DMS53 treated with DMSO at 0.1 percent for 48 hours (cell line): ENCODE results near the gene ROMO1.
"Not testable (repeated sequence)": the region's sequence is repeated elsewhere in the genome, so short reads cannot be mapped to it uniquely, and the experiment has no call there.

Experiments
- DNase-seq: peaks from one replicate; lab custom pipeline; 2025; ENCODE audit not compliant: unreplicated experiment; lab: John Stamatoyannopoulos, UW

The ROMO1 gene

DNA sequence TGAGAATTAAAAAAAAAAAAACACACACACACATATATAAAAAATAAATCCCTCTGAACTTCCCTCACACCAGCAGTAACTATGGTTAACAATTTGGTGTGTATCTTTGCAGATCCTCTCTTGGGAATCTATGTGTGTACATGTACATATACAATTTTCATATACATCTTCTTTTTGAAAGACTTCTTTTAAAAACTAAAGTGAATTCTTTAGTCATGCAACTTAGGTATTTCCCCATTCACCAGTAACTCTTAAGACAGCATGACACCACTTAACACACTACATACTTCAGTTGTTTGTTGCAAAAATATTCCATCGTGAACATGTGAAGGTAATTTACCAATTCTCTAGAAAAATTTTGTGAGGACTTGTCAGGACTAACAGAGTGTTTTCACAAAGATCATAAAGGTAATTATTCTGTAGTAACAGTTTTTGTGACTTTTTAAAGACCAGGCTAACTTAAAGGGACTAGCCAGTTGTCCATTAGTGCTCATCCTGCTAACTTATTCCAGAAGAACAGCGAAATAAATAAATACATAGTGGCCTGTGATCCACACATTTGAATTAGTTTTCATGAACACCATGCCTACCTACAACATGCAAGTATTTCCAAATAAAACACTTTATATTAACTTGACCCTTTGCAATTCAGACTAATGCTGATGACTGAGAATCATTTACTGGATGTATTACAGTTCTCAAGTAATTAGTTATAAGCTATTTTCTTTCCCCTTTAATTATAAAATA lies 30.8 kb downstream of the ROMO1 start:
- no peak for DNase-seq

DNA sequence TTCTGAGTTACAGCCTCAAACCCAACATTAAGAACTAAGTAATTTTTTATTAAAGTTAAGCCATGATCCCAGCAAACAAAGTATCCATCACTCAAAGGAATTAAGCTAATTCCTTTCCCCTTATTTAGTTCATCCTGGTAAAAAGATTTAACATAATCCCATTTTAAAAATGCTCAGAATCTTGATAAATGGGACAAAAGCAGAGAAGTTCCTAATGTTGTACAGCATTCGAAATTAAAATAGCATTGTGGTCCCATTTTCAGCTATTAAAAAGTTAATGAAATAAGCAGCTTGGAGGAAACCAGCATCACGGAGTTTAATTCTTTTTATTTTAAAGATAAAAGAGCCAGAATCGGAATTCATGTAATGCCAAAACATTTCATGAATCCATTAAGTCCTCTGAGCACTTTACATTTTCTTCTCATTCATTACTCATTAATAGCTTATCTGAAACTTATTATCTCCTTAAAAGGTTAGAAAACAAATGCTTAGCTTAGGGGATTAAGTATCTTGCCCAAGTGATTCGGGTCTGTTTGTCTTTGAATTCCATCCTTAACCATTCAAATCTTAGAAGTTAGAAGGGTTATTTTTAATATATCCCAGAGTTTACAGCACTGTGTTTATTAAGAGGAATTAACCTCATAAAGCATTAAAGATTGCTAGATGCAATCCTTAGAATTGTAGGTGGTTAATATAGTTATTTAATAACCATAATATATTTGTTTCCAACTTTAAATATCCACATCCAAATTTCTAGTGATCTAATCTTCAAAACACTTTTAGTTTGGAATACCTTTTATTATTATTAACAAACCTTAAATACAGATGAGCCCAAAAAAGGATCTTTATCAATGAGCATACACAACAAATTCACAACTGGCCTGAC lies 31.6 kb downstream of the ROMO1 start:
- no peak for DNase-seq

GRCh38 chr20:35731469-35731788 lies 32.2 kb downstream of the ROMO1 start:
- no peak for DNase-seq

- no peak for DNase-seq
Observed at GRCh38 chr20:35731862-35732643, 32.8 kb downstream of the ROMO1 start.

DNA sequence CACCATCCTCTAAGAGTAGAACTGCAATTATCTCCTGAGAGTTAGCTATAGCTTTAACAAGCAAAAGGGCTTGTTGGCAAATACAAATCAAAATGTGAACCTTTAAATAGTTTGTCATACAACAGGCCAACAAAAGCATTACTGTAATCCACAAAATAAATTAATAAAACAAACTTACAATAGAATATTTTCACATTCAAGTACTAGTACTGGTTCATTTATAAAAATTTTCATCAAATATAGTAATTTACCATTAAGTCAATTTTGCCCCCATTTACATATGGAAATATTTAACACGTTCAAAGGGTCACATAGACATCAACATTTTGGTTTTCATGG lies 33.4 kb downstream of the ROMO1 start:
- no peak for DNase-seq

DNA sequence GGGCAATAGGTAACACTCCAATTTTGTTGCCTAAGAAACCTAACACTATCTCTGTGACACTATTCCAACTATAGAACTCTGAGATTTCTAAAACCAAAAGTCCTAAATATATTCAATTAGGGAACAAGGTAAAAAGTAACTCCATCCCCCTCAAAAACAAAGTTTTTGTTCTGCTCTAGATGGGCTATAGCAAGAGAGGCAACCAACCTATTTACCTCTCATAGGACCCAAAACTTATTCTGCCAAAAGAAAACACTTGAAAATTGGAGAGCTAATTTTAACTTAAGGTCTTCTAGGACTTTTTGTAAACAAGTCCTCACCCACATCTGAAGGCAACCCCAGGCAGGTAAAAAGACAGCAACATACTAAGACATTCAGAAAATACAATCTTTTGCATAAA lies 35.2 kb downstream of the ROMO1 start:
- DNase-seq = no peak

- no peak for DNase-seq
Observed at GRCh38 chr20:35734777-35735649, 35.8 kb downstream of the ROMO1 start.

DNA sequence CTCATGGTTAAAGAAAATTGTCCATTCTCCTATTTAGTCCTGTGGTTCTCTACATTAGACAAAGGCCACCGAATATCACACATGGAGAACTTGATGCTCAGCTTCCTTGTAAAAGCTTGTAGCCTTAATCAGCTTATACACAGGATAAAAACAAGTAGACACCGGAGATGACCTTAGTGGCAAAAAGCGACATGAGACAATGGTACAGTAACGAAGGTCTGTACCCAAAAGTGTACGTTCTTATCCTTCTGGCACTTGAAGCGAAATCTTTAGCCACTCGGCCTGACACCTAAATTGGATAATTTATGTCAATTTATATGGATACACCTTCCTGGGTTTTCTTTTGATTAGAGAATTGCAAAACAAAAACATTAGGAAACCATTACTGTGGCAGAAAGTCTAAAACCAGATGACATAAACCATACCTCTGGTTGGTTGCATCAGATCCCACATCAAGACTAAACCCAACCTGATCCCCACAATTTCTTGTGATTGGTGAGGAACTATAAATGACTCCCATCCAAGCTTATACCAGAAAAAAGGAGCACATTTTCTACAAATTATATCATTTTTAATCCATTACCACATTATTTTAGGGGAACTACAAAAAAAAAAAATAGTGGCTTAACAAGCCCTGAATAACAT lies 36.7 kb downstream of the ROMO1 start:
- DNase-seq = no peak

- no peak for DNase-seq
Observed at GRCh38 chr20:35737865-35738333, 38.7 kb downstream of the ROMO1 start.

DNA sequence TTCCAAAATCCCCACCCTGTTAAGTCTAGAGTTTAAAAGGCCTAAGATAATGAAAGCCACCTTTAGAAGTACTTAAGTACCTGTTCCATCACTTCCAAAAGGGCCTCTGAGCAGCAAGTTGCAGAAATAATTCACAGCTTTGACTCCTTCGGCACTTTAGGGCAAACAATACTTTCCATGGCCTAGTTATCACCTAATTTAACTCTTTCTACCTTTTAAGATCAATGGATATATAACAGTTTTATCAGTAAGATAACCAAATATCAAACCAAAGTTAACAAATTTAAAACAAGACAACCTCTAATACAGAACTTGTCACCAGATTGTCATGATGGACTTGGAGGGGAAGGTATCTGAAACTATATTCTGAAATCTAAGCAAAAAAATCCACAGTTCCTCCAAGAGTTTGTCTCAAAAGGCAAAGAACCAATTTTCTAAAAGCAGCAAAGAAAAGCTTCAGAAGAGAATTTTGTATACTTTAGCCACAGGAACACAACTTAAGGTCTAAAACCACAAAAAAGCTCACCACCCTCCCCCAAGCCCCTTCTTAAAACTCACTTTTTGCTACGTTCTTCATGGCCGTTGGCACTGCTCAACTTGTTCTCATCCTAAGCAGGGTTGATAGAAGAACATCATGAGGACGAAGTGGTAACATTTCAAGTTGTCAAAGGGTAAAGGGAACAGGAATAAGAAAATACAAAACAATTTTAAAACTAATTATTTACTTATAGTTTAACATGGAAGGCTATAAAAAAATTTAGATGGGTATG lies 39.4 kb downstream of the ROMO1 start:
- DNase-seq = no peak

- no peak for DNase-seq
Observed at GRCh38 chr20:35739294-35740163, 40.3 kb downstream of the ROMO1 start.

DNA sequence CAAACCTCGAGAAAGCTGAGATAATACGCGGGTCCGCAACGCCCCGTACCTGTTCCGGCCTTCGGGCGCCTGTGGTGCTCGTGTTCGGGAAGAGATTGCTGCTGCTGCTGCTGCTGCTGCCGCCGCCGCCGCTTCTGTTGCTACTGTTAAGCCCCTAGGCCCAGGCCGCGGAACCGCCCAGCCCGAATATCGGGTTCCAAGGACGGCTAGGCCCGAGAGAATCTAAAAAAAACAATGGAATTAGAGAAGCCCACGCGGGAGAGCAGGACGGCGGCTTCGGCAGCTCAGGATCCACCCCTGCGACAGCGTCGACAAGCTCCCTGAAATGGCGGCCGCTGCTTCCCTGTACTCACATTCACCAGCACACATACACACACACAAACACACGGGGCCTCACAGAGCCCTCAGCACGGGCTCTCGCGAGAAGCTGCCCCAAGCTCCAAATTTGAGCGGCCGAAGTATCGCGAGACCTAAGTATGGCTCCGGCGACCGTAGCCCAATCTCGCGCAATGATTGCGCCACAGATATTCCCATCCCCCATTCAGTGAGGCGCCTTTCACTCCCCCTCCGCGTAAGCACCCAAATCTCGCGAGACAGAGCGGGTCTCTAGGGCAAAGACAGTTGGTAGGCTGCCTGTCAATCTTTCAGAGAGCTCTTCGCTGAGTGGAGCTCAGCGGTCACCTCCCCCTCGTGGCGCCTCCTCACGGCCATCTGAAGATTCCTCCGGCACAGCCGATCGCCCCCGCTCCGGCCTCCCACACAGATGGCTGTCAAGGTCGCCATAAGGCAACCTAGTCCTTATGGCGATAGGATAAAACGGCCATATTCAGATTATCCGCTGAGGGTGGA lies 42.9 kb downstream of the ROMO1 start, which contains the start of gene RBM39:
TSS of gene RBM39 (minus strand) at position 369 of the 849 bp plus-strand sequence. CDS start 1,386 bp downstream, outside the sequence.
- DNase-seq = peak; percentile 99

DNA sequence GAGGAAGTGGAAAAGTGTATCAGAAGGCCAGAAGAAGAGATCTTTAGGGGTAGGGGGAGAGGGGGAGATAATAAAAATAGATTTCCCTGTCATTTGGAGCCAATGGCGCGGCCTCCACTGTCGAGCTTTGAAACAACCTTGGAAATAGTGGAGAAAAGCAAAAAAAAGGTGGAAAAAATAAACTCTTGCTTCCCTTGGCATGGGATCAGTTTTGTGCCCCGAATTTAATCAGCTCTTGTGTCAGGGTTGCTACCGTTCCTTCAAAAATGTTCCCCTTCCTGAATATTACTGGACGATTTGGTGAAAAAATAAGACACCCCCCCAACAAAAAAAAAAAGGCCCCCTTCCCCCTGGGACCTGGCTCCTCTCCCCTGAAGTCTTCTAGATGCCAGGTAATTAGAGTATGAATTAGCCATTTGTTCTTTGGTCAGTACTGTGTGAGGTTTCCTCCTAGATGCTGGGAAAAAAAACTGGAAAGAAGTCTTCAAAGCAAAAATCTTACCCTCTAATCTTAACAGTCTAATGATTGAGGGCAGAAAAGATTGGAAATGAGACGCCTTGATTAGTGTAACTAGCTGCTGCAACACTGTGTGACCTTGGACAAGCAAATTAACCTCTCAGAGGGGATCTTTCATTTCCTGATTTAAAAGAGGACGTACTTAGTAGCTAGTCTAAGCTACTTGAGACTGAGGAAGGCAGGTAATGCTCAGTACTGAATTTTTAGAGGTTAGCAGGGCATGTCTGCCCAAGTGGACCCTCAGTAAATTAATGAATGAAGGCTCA lies 43.7 kb downstream of the ROMO1 start:
- DNase-seq = peak; percentile 41

GRCh38 chr20:35743693-35744491 lies 44.7 kb downstream of the ROMO1 start:
- no peak for DNase-seq

DNA sequence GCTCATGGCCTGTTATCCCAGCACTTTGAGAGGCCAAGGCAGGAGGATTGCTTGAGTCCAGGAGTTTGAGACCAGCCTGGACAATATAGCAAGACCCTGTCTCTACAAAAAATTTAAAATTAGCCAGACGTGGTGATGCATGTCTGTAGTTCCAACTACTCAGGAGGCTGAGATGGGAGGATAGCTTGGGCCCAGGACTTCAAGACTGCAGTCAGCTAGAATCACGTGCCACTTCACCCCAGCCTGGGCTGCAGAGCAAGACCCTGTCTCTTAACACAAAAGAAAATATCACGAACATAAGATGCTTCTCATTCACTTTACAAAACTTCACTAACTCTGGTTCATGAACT lies 45.3 kb downstream of the ROMO1 start:
- not testable (repeated sequence) for DNase-seq
